HEK293 (cell line): ENCODE data around the gene OCIAD1.

ENCODE experiments used
- CTCF ChIP-seq: fragments of 450-650 bp; formaldehyde crosslinking; IDR thresholded peaks from 2 replicates; pipeline ENCODE4 v1.5.1; 2016; ENCODE audit warnings: missing biosample characterization, missing genetic modification characterization
- KLF10 ChIP-seq: fragments of 450-650 bp; IDR thresholded peaks from 2 replicates; pipeline ENCODE4 v1.5.1; 2018; ENCODE audit warnings: missing biosample characterization, mild to moderate bottlenecking, missing genetic modification characterization
- REST ChIP-seq: fragments of 450-650 bp; formaldehyde crosslinking; IDR thresholded peaks from 2 replicates; pipeline ENCODE4 v1.5.1; 2016; ENCODE audit warnings: missing biosample characterization, missing genetic modification characterization
- ZBTB17 ChIP-seq: fragments of 450-650 bp; formaldehyde crosslinking; IDR thresholded peaks from 2 replicates; pipeline ENCODE4 v1.5.1; 2016; ENCODE audit warnings: missing biosample characterization, missing genetic modification characterization
- ZBTB44 ChIP-seq: fragments of 450-650 bp; IDR thresholded peaks from 2 replicates; pipeline ENCODE4 v1.5.1; 2018; ENCODE audit warnings: missing biosample characterization, mild to moderate bottlenecking, missing genetic modification characterization
- ZFHX2 ChIP-seq: fragments of 450-650 bp; formaldehyde crosslinking; conservative IDR thresholded peaks from 2 replicates; pipeline ENCODE4 v1.5.1; 2016; ENCODE audit warnings: missing biosample characterization, missing genetic modification characterization
- ZNF488 ChIP-seq: fragments of 450-650 bp; formaldehyde crosslinking; IDR thresholded peaks from 2 replicates; pipeline ENCODE4 v1.5.1; 2016; ENCODE audit warnings: missing biosample characterization, missing genetic modification characterization
- ZNF513 ChIP-seq: fragments of 450-650 bp; IDR thresholded peaks from 2 replicates; pipeline ENCODE4 v1.5.1; 2018; ENCODE audit warnings: missing biosample characterization, missing genetic modification characterization
- ZNF830 ChIP-seq: fragments of 450-650 bp; IDR thresholded peaks from 2 replicates; pipeline ENCODE4 v1.5.0; 2018; ENCODE audit warnings: missing biosample characterization, missing genetic modification characterization, low read depth, mild to moderate bottlenecking, moderate library complexity
- ZNF843 ChIP-seq: fragments of 450-650 bp; formaldehyde crosslinking; IDR thresholded peaks from 2 replicates; pipeline ENCODE4 v1.5.1; 2016; ENCODE audit warnings: missing biosample characterization, missing genetic modification characterization
- ZSCAN4 ChIP-seq: fragments of 450-650 bp; formaldehyde crosslinking; IDR thresholded peaks from 2 replicates; pipeline ENCODE4 v1.5.1; 2017; ENCODE audit warnings: missing biosample characterization, missing genetic modification characterization
- ZSCAN5A ChIP-seq: fragments of 450-650 bp; formaldehyde crosslinking; IDR thresholded peaks from 2 replicates; pipeline ENCODE4 v1.5.1; 2016; ENCODE audit warnings: missing biosample characterization, missing genetic modification characterization

- no peak for TF ChIP-seq CTCF
- TF ChIP-seq KLF10, result no peak
- TF ChIP-seq ZBTB44 (tag by site-specific recombination), result no peak
- TF ChIP-seq ZBTB17 (tag by site-specific recombination), result no peak
- no peak for TF ChIP-seq ZNF513 (tag by site-specific recombination)
- no peak for TF ChIP-seq ZNF830
- TF ChIP-seq ZFHX2 (tag by site-specific recombination), result no peak
- no peak for TF ChIP-seq ZSCAN5A (tag by site-specific recombination)
- no peak for TF ChIP-seq REST (tag by site-specific recombination)
- TF ChIP-seq ZSCAN4 (tag by site-specific recombination), result no peak
- TF ChIP-seq ZNF843, result no peak
- TF ChIP-seq ZNF488 (tag by site-specific recombination), result no peak
Measured at GRCh38 chr4:48853604-48854394, 22.9 kb downstream of the OCIAD1 start.
